DMS114 treated with DMSO at 0.1 percent for 48 hours (cell line): ENCODE data around the gene CXCR3.

Experiments used
- DNase-seq: peaks from one replicate; lab custom pipeline; 2025; ENCODE audit not compliant: unreplicated experiment; lab: John Stamatoyannopoulos, UW

CXCR3 gene

GRCh38 chrX:71637253-71637618 lies 18.9 kb upstream of the CXCR3 start:
- no peak for DNase-seq

DNA sequence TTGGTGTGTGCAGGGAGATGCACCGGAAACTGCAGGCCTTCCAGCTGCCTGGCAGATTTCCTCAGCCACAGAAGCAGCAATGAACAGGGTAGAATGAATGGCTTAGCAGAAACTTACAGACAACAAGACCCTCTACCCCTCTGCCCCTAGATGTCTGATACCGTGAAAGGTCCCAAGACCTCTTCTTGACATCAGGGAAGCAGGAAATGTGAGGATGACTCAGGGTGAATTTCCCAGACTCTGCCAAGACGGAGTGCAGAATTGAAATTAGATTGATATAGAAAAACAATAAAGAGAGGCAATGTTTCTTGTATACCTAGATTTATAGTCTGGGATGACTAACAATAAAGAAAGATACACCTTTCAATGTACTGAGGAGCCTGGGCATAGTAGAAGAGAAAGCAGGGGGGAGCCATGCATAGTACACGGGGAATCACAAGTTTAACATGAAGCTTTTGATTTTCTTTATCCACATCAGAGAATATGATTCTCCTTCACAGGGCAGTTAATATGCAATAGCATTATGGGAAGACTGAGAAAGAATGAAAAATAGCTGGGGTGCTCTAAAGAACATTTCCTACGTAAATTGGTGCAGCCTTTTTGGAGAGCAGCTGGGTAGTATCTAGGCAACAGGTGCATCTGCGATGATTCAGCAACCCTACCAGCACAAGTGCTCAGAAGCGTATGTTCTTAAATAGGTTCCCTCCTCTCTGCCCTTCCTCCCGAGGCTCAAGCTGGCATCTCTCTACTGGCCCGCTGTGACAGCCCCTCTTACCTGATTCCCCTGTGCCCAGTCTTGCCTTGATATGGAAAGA lies 18.3 kb upstream of the CXCR3 start:
- no peak for DNase-seq

DNA sequence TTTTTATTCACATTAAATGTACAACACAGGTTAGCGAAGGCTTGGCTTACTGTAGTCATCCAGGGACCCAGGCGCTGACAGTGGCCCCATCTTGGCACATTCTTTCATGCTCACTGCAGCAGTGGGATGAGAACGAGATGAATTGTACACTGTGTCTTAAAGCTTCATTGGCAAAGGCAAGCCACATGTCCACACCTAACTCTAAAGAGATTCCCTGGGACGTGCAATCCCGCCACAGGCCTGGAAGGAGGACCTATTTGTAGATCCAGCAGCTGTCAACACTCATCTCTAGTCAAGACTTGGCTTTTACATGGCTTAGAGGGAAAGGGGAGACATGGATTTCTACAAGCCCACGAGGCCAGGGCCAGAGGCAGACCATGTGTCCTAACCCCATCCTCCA lies 16.1 kb upstream of the CXCR3 start:
- DNase-seq = no peak

DNA sequence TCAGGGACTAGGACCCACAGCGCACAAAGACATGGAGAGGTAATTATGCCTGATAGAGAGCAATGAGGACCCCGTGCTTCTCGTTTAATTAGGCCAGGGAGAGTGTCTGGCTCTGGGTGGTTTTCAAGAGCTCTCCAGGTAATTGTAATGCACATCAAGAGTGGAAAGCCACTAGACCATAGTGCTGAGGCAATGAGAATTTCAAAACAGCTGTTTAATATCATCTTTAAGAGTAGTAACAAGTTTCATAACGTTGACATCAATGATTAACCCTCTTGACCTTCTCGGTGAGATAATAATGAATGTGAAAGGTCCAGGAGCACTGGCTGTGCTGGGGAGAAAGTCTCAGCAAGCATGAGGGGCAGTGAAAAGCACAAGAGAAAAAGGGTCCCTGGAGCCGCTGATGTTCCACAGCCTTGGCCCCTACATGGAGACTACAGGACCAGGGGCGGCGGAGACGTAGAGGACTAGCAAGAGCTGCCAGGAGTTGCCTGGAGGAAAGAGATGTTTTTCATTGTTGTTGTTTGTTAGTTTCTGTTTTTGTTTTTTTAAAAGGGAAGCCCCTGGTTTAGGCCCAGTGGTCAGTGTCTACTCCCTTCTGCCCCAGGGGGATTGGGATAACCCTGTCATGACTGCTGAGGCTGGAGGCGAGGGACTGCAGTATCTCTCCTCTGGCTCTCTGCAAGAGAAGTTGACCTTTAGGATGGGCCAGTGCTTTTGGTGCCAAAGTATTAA lies 14.8 kb upstream of the CXCR3 start:
- no peak for DNase-seq

DNA sequence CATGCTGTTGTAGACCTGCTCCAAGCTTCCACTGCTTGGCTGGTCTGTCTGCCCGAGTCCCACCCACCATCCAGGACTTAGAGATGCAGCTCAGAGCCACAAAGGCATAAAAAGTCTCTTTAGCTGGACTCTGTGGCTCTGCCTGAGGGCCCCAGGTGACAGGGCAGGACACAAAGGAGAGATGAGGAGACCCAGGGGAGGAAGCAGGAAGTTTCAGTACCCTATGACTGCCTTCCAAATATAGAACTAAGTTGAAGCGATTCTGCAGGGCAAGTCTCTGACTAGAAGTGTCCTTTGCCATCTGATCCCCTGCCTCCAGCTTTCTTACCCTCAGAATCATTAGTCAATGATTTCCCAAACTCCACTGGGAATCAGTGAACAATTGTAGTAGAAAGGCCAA lies 11.2 kb upstream of the CXCR3 start:
- DNase-seq = no peak

DNA sequence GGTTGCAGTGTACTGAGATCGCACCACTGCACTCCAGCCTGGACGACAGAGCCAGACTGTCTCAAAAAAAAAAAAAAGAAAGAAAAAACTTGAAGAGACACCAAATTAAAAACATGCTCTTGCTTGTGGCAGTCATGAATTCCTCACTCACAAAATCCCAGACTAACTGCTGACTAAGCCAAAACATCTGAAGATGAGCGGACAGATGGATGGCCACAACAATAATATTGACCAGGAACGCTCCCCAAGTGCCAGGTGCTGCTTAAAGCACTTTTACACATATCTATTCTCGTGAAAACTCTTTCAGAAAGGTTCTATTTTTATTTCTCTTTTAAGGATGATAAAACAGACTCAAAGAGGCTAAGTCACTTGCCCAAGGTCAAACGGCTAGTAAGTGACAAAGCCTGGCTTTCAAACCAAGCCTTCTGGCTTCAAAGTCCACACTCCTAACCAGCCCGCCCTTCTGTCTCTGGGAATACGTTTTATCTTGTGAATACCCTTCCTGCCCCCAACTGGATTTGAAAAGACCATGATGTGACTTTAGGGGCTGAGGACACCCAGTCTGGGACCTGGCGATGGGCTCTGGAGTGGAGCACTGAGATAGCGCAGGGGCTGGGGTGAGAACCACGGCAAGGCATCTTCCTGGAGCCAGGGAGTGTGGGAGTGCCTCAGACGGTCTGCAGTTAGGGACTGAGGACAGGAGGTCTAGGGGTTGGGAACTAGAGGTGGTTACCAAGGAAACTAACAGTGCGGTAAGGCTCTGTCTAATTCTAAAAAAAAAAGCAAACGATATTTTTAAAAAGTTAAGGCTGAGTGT lies 9.5 kb upstream of the CXCR3 start:
- DNase-seq = no peak

DNA sequence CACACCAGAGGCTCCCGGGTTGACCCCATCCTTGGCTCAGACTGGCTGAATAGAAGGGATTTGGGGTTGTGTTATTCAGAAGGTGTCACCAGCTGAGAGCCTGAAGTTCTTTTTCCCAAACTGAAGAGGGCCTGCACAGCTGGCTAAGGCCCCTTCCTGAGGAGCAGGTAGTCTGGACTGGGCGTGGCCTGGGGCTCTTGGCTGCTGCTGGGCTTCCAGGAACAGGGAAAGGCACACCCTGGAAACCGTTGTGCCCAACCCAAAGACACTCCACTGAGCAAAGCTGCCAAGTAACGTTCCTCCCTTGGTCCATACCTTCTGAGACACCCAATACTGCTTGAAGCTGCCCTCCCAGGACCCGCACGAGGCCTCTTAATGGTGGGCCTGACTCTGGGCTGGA lies 8.3 kb upstream of the CXCR3 start:
- DNase-seq = no peak

- DNase-seq = no peak
Measured at GRCh38 chrX:71625471-71625870, 7.2 kb upstream of the CXCR3 start.

- no peak for DNase-seq
Measured at GRCh38 chrX:71623714-71624113, 5.4 kb upstream of the CXCR3 start.

- no peak for DNase-seq
Measured at GRCh38 chrX:71622576-71623450, 4.5 kb upstream of the CXCR3 start.

DNA sequence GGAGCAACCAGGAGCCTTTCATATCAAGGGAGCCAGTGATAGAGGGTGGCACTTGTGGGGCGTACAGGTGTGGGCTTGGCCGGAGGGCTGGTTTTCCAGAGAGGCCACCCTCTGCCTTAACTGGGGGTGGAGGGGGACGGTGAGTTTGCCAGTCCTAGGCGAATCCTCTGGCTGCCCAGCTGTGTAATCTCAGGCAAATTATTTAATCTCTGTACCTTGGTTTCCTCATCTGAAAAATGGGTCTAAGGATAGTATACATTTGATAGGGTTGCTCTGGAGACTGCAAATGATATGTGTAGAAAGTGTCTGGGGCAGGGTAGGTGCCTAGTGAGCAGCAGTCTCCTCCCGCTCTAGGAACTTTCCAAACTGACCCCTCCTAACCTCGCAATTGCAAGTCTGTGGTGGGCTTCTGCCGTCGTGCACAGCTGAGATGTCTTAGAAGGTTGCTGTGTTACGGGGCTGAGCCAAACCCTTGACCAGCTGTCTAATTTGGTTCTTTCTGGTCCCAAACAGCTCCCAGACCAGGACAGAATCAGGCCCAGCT lies 3.8 kb upstream of the CXCR3 start:
- no peak for DNase-seq

GRCh38 chrX:71621603-71622002 lies 3.3 kb upstream of the CXCR3 start:
- no peak for DNase-seq

GRCh38 chrX:71619986-71620385 lies 1.7 kb upstream of the CXCR3 start:
- no peak for DNase-seq

- no peak for DNase-seq
Measured at GRCh38 chrX:71619193-71619592, 882 bp upstream of the CXCR3 start.

DNA sequence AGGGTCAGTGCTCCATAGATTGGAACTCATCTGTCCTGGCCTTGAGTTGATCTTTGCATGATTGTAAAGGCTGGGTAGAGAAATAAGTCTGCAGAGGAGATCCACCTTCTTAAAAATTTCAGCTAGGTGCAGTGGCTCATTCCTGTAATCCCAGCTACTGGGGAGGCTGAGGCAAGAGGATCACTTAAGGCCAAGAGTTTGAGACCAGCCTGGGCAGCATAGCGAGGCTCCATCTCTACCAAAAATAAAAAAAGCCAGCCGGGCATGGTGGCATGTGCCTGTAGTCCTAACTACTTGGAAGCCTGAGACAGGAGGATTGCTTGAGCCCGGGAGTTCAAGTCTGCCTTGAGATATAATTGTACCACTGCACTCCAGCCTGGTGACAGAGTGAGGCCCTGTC lies 476 bp upstream of the CXCR3 start:
- DNase-seq = no peak

DNA sequence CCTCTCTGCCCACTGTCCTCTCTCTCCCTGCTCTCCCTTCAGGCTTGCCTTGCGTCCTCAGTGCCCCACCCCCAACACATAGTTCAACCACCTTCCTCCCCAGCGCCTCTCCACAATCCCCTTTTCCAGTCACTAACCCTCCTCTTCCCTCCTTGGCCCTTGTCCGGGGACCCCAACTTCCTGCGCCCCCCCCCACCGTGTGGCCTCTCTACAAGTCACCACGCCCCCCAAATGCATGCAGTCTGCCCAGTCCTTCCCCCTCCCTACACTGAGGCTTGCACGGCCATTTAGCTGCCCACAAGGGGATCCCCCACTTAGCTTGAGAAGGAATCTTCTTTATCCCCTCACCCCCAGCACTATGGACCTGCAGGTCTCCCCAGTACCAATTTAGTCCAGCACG lies 569 bp downstream of the CXCR3 start:
- no peak for DNase-seq

DNA sequence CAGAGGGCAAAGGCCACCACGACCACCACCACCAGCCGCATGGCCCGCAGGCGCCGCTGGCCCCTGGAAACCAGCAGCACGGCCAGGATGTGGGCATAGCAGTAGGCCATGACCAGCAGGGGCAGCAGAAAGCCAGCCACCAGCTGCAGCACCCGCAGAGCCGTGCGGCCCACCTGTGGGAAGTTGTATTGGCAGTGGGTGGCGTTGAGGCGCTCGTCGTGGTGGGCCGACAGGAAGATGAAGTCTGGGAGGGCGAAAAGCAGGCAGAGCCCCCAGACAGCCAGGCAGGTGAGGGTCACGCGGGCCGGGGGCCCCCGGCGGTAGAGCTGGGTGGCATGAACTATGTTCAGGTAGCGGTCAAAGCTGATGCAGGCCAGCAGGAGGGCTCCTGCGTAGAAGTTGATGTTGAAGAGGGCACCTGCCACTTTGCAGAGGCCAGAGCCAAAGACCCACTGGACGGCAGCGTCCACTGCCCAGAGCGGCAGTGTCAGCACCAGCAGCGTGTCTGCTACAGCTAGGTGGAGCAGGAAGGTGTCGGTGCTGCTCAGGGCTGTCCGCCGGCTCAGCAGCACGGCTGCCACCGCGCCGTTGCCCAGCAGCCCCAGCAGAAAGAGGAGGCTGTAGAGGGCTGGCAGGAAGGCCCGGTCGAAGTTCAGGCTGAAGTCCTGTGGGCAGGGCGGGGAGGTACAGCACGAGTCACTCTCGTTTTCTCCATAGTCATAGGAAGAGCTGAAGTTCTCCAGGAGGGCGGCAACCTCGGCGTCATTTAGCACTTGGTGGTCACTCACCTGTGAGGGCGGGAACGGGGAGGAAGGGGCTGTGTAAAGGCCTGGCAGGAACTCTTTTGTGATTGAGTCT lies 1.4 kb downstream of the CXCR3 start:
- DNase-seq = no peak

- DNase-seq = no peak
Measured at GRCh38 chrX:71615954-71616353, 2.4 kb downstream of the CXCR3 start.

DNA sequence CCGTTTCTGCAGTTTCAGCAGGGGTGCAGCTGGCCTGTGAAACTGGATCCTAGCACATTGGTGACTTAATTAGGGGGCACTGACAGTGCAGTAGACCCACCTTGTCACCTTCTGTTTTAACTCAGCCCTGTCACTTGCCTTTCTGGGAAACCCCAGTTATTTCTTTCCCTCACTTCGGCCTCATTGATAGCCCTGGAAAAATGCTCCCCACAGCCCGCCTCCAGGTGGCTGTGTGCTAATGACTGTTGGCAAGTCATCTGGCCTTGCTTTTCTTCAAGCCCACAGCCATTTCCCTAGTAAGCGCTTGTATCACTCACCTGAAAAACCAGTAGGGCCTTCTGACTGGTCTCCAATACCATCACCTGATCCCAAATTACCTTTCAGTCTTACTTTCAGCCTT lies 3.3 kb downstream of the CXCR3 start:
- no peak for DNase-seq

DNA sequence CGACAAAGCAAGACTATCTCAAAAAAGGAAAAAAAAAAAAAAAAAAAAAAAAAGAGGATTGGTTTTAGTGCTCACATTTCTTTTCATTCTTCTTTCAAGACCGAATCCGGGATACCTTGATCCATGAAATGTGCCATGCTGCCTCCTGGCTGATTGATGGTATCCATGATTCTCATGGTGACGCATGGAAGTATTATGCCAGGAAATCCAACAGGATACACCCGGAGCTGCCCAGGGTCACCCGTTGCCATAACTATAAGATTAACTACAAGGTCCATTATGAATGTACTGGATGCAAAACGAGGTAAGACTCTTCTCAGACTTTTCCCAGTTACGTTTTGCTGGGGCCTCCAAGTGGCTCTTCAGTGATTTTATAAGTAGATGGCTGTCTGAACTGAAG lies 6.1 kb downstream of the CXCR3 start:
- no peak for DNase-seq
